ENCODE measurements around the gene RAB22A.

DNA sequence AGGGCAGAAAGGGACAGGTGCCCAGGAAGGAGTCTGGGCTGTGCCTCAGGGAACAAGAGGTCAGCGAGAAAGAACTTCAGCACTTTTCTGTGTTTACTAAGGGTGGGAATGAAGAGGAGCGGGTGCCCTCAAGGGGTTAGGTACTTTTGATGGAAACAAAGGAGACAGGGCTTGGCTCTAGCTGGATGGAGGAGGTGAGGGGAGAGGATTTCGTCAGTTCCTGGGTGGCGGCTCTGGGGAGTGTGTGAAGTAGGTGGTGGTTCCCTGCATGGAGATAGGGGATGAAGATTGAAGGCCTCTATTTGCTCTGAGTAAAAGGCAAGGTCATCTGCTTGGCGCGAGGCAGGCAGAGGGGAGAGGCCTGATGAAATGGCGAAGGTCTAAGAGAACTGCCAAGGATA lies 41.1 kb upstream of the RAB22A start:
- TF ChIP-seq CTCF (conservative IDR thresholded peaks at IDR 0.05; ENCODE audit: low read depth, low read length): no peak
- TF ChIP-seq POLR2A (IDR thresholded peaks at IDR 0.05; ENCODE audit: low read depth, low read length): no peak
- no peak for TF ChIP-seq CEBPB (IDR thresholded peaks at IDR 0.05; ENCODE audit: low read depth, low read length)
- TF ChIP-seq MAZ (IDR thresholded peaks at IDR 0.05; ENCODE audit: borderline replicate concordance, low read depth, low read length): no peak
- TF ChIP-seq RFX5 (IDR thresholded peaks at IDR 0.05; ENCODE audit: low read depth, low read length): no peak
- no peak for TF ChIP-seq USF2 (IDR thresholded peaks at IDR 0.05; ENCODE audit: low read depth, low read length)
- TF ChIP-seq MAFK (IDR thresholded peaks at IDR 0.05; ENCODE audit: low read depth, low read length): no peak

All from IMR-90 (cell line).